GM21526 (cell line): ENCODE measurements around the gene THEM4.
"Not testable (repeated sequence)": the region's sequence is repeated elsewhere in the genome, so short reads cannot be mapped to it uniquely, and the experiment has no call there.

ENCODE experiments used
- ATAC-seq: cut with Tn5 transposase; IDR thresholded peaks from one replicate; pipeline ENCODE4 v1.9.1; 2021; ENCODE audit warnings: moderate library complexity; ENCODE audit not compliant: unreplicated experiment, low FRiP score

THEM4 gene

DNA sequence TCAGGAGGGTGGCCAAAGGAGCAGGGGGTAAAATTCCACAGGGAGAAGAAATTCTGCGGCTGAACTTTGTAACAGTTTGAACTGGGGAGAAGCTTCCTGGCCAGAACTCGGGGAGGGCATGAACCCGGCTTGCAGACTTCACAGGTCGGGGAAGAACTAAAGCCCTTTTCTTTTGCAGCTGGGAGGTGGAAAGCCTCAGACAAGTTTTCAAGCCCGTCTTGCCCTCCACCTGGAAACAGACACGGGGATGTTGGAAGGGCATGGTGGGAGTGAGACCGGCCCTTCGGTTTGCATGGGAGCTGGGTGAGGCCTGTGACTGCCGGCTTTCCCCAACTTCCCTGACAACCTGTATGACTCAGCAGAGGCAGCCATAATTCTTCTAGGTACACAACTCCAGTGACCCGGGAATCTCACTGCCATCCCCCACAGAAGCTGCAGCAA, 11.3 kb downstream of the THEM4 start:
- no peak for ATAC-seq

DNA sequence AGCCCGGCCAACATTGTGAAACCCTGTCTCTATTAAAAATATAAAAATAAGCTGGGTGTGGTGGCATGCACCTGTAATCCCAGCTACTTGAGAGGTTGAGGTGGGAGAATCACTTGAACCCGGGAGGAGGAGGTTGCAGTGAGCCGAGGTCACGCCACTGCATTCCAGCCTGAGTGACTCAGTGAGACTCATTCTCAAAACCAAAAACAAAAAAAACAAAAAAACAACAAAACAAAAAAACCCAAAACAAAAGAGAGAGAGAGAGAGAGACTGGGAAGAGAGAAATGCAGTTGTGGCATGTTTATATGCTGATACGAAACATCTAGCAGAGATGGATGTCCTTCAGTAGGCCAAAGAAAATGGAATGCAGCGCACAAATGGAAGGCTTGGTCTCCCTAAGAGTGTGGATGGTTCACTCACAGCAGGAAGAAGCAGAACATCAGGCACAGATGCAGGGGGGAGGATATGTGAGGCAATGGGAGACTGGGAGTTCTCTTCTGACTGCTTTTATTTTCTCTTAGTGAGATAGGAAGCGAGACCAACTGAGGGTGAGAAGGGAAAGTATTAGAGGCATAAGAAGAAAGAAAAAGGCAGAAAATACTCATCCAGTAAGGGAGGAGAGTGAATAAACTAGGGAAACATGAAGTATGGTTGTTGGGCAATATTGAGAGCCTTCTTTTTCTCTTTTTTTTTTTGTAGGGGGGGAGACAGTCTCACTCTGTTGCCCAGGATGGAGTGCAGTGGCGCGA, 16.0 kb downstream of the THEM4 start:
- no peak for ATAC-seq

DNA sequence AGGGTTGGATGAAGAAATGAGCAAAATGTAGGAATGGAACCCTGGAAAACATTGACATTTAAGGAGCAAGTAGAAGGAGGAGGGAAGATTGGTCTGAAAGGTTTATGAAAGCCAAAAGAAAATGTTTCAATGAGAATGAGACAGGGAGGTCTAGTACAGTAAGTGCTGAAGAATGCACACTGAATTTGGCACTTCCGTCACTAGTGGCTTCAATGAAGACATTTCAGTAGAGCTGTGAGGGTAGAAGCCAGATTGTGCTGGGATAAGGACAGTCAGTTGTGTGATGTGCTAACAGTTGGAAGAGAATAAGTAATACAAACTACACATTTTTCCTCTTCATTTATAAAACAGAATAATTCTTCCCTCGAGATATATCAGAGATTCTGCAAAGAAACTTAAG, 17.1 kb downstream of the THEM4 start:
- no peak for ATAC-seq

DNA sequence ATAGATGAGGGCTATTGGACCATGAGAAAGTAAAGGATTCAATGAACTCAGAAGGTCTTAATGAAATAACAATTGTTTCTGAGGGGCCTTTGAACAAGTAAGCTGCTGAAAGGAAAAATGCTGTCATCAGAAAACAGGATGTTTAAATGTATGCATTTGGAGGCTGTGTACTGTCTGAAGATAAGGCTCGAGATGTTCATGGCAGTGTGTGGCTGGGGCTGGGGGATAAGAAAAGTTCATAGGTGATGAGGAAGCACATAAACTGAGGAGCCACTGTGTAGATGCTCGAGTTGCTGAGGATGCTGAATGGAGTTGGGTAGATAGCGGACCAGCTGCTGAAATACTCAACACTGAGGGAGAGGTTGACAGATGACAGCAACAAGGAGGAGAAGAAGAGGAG, 17.8 kb downstream of the THEM4 start:
- no peak for ATAC-seq

DNA sequence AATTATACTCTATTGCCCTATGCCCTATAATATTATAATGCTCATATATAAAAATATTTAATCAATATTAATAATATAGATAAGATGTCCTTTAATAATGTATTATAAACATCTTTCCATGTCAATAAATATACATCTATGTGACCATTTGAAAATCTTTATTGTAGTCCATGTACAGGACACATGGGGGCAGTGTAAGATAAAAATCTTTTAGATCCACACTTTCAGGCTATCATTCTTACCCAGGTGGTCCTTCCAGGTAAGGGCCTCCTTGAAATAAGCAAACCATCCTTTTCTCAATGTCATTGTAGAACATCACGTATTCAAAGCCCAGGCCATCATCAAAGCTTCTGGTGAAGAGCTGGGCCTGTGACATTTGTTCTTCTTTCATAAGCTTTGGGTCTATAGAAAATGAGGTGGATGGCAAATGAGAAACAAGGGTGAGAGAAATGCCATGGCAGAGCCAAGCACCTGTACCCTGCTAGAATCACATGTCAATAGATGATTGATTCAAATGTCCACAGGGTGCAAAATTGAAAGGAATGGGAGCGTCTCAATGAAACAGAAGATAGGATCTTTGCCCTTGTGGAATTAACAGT, 20.2 kb downstream of the THEM4 start:
- ATAC-seq, result no peak

DNA sequence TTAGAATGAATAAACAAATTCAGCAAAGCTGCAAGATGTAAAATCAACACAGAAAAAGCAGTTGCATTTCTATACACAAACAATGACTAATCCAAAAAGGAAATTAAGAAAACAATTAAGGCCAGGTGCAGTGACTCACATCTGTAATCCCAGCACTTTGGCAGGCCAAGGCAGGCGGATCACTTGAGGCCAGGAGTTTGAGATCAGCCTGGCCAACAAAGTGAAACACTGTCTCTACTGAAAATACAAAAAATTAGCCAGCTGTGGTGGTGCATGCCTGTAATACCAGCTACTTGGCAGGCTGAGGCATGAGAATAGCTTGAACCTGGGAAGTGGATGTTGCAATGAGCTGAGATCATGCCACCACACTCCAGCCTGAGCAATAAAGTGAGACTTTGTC, 22.3 kb downstream of the THEM4 start:
- no peak for ATAC-seq

DNA sequence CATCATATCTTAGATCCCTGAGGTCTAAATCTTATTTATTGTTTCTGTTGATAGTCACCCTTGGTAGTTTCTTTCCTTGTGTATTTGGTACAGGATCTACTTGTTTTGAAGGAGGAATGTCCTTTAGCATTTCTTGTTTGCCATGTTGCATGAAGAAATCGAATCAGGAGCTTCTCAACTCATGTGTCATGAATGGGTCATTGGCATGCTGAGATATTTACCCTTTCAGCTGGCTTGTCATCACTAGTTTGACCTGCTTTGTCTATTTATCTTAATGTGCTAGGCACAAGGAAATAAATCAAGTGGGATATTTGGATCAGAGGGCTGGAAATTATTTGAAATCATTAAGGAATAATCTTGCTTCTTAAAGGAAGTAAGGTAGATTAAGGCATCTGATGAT, 23.8 kb downstream of the THEM4 start:
- no peak for ATAC-seq

DNA sequence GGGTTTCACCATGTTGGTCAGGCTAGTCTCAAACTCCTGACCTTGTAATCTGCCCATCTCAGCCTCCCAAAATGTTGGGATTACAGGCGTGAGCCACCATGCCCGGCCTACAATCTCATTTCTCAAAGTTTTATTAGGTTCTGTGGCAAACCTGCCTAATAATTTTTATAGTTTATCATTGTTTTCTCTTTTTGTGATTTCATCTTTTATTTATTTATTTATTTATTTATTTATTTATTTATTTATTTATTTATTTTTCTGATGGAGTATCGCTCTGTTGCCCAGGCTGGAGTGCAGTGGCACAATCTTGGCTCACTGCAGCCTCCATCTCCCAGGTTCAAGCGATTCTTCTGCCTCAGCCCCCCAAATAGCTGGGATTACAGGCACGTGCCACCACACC, 24.4 kb downstream of the THEM4 start:
- not testable (repeated sequence) for ATAC-seq

DNA sequence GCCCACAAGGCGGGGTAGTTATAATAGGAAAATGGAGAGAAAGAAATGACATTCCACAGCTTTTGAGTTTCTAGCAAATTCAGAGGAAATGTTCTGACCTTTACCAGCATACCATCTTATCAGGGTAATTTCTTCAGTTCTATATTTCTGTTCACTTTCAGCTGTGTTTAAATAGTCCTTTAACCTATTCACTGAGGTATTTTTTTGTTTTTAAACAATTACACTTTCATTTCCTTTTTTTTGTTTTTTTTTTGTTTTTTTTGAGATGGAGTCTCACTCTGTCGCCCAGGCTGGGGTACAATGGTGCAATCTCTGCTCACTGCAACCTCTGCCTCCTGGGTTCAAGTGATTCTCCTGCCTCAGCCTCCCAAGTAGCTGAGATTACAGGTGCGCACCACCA, 24.9 kb downstream of the THEM4 start:
- ATAC-seq, result not testable (repeated sequence)

DNA sequence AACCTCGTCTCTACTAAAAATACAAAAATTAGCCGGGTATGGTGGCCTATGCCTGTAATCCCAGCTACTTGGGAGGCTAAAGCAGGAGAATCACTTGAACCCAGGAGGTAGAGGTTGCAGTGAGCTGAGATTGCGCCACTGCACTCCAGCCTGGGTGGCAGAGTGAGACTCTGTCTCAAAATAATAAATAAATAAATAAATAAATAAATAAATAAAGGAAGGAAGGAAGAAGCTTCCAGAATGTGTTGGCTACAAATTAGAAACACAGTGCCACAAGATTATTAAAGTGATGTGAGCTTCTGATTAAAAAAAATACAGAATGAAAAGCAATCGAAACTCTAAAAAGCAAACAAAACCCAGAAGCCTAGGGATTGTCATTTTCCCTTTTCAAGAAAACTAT, 25.4 kb downstream of the THEM4 start:
- ATAC-seq, result not testable (repeated sequence)

DNA sequence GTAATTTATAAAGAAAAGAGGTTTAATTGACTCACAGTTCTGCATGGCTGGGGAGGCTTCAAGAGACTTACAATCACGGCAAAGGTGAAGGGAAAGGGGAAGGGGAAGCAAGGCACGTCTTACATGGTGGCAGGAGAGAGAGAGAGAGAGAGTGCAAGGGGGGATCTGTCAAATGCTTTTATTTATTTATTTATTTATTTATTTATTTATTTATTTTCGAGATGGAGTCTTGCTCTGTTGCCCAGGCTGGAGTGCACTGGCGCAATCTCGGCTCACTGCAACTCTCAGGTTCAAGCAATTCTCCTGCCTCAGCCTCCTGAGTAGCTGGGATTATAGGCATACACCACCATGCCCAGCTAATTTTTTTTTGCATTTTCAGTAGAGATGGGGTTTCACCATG, 26.4 kb downstream of the THEM4 start:
- ATAC-seq, result not testable (repeated sequence)

DNA sequence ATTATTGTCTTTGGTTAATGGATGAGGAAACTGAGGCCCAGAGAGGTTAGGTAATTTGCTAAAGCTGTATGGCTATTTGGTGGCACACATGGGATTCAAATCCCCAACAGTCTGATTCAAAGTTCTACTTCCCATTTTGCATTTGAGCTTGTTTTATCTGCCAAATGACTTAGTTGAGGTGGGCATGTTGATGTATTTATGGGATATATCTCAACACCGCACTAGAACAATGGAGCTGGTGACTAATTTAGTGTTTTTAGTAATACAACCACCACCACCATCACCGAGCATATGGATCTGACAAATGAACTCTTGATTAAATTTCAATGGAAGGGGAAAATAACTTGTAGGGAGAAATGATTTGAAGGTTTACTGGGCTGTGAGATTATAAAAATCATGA, 26.8 kb downstream of the THEM4 start:
- no peak for ATAC-seq

DNA sequence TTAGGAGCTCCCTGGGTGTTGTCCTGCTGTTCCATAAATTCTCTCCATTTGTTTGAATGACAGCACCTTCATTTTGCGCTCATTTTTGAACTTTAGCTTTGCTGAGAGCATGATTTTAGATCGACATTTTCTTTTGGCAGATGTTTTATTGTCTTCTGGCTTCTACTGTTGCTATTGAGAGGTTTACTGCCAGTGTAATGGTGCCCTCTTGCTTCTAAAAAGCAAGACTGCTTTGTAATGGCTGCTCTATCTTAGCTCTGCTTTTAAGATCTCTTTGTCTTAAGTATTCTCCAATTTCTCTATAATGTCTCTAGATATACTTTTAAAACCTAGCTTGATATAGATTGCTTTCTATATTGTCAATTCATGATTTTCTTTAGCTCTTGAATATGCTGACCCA, 27.8 kb downstream of the THEM4 start:
- no peak for ATAC-seq

DNA sequence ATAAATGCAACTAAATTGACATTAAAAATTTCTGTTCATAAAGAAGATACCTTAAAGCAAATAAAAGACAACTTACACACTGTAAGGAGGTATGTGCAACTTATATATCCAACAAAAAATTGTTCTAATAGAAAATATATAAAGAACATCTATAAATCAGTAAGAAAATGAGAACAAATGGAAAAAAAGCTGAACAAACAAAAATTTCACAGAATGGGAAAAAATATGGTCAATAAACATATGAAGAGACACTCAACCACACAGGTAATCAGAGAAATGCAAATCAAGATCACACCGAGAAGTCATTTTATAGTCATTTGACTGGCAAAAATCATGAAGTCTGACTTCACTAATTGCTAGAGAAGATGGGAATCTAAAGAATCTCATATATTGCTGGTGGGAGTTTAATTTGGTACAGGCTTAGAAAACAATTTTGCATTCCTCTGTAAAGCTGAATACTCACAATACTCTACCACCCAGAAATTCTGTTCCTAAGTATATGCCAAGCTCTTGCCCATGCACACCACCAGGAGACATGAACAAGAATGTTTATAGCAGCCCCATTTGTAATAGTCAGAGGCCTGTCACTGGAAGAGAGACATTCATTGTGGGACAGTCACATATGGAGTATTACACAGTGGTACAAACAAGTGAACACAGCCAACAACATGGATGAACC, 33.8 kb downstream of the THEM4 start:
- no peak for ATAC-seq

DNA sequence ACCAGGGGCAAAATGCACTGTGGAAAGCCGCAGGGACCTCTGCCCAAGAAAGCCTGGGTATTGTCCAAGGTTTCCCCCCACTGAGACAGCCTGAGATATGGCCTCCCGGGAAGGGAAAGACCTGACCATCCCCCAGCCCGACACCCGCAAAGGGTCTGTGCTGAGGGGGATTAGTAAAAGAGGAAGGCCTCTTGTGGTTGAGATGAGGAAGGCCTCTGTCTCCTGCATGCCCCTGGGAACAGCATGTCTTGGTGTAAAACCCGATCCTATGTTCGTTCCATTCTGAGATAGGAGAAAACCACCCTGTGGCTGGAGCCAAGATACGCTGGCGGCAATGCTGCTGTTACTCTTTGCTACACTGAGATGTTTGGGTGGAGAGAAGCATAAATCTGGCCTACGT, 36.5 kb downstream of the THEM4 start:
- ATAC-seq, result not testable (repeated sequence)

DNA sequence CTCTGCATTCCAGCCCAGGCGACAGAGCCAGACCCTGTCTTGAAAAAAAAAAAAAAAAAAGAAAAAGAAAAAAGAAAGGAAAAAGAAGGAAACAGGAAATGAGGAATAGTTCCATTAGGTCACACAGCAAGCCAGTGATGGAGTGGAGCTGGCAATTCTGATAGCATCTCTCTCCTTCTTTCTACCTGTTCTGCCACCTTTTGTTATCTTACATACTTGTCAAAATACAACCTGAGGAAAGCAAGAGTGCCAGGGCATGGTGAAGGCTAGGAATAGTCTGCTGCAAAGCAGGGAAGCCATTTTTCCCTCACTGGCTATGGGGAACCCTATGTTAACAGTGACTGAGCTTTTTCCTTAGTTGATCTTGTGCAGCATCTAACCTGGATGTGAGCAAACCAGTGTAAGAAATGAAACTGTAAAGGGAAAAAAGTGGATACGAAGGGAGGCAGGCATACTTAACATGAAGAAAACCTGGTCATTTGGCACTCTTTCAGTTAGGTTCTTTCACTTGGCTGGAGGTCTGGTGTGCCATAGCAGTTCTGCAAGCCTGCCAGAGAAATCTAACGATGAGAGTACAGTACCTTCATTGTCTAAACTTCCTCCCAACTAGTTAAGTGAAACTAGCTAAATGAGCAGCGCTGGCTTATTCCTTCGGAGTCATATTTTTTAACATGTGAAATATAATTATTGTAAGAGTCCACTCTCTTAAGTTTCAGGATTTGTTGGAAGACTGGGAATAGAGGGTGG, 37.9 kb downstream of the THEM4 start:
- ATAC-seq, result no peak

DNA sequence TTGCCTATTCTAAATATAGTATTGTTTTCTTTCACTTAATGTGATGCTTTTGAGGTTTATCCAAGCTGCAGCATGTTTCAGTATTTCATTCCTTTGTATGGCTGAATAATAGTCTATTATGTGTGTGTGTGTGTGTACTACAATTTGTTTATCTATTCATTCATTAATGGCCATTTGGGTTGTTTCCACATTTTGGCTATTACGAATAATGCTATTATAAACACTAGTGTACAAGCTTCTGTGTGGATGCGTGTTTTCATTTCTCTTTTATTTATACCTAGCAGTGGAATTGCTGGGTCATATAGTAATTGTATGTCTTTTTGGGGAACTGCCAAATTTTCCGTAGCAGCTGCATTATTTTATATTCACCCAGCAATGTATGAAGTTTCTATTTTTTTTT, 40.8 kb downstream of the THEM4 start:
- no peak for ATAC-seq

DNA sequence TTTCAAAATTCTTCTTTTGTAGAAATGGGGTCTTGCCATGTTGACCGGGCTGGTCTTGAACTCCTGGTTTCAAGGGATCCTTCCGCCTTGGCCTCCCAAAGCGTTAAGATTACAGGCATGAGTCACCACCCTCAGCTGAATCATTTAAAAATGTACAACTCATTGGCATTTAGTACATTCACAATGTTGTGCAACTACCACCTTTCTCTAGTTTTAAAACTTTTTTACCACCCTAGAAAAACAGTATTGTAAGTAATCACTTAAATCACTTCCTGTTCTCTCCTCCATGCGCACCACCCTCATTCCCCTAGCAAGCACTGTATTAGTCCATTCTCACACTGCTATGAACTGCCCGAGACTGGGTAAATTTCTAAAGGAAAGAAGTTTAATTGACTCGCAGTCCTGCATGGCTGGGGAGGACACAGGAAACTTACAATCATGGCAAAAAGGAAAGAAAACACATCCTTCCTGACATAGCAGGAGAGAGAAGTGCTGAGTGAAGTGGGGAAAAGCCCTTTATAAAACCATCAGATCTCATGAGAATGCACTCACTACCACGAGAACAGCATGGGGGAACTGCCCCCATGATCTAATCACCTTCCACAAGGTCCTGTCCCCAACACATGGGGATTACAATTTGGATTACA, 41.4 kb downstream of the THEM4 start:
- ATAC-seq, result no peak

DNA sequence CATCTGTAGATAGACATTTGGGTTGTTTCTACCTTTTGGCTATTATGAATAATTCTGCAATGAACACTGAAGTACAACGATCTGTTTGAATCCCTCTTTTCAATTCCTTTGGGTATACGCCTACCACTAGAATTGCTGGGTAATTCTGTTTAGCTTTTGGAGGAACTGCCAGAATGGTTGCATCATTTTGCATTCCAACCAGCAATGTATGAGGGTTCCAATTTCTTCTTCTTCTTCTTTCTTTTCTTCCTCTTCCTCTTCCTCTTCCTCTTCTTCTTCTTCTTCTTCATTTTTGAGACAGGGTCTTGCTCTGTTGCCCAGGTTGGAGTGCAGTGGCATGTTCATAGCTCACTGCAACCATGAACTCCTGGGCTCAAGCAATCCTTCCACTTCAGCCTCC, 42.0 kb downstream of the THEM4 start:
- ATAC-seq, result no peak

DNA sequence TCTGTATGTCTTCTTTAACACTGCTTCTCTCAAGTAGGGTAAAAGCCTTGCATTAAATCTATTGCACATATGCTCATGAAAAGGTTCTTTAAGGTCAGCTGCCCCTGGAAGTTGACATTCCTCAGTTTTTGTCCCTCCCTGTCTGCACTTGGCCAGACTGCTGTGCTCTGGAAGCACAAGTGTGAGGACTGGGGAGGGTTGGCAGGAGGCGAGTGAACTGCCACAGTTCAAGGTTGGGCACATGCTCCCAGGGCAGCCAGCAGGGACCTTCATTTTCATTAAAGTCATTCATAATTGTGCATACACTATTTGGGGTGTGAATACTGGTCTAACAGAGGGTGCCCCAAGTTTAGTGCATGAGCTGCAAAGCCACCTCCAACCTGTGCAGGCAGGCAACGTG, 44.9 kb downstream of the THEM4 start:
- ATAC-seq, result no peak

DNA sequence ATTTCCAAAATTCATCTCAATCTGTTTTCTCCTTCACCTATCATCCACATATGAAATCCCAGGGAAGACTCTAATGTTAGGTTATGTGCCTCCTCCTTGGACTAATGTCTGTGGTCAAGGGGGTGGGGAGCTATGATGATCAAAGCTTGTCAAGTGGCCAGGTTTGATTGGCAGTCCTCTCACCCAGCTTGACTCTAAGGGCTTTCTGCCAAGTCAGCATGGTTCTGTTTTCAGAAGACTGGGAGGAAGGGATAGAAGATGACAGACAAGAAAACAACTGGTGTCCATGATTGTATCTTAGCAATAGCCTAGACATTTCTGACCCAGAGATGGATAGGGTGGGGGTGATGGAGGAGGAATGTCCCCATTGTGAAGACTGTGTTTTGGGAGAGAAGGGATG, 46.7 kb downstream of the THEM4 start:
- no peak for ATAC-seq
